ENCODE data around the gene FGD5.

Gene FGD5

GRCh38 chr3:14783480-14784086, 35.2 kb upstream of the FGD5 start:
- TF ChIP-seq, protein P1, sequence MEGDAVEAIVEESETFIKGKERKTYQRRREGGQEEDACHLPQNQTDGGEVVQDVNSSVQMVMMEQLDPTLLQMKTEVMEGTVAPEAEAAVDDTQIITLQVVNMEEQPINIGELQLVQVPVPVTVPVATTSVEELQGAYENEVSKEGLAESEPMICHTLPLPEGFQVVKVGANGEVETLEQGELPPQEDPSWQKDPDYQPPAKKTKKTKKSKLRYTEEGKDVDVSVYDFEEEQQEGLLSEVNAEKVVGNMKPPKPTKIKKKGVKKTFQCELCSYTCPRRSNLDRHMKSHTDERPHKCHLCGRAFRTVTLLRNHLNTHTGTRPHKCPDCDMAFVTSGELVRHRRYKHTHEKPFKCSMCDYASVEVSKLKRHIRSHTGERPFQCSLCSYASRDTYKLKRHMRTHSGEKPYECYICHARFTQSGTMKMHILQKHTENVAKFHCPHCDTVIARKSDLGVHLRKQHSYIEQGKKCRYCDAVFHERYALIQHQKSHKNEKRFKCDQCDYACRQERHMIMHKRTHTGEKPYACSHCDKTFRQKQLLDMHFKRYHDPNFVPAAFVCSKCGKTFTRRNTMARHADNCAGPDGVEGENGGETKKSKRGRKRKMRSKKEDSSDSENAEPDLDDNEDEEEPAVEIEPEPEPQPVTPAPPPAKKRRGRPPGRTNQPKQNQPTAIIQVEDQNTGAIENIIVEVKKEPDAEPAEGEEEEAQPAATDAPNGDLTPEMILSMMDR (IDR thresholded peaks at IDR 0.05; ENCODE audit: borderline replicate concordance, control extremely low read depth, extremely low read depth, insufficient read depth, missing control alignments): no peak
- in situ Hi-C loops (cut with MboI; ENCODE audit: low sequenced_read_pairs, unreplicated experiment): loop anchor here (10.0 kb wide), 1 partner anchor 109 kb away; the partner anchor contains the start of gene C3orf20
- no peak for DNase-seq (ENCODE audit: low spot score)

DNA sequence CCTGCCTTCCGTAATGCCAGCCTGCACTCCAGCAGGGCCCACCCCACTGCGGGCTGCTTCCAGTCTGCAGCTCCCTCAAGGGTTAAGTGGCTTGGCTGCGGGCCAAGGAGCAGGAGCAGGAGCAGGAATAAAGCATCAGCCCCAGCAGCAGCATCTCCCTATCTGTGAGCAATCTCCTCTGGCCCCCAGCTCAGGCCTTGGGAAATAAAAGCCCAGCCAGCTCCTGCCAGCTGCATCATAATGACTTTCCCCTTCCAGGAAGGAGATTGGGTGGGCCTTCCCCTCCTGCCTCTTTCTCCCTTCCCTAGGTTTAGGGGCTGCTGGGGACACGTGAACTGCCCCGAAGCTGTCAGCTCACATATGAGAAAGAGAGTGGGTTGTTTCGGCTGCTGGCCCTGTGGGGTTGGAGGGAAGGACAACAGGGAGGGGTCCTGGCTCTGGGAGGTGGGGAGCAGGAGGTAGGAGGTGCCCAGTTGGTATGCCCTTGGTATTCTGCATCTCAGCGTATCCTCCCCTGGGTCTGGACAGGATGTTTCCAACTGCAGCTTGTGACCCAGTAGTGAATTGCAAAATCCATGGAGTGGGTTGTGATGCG, 34.6 kb upstream of the FGD5 start:
- no peak for DNase-seq (ENCODE audit: low spot score)
- TF ChIP-seq, protein P1 (IDR thresholded peaks at IDR 0.05; ENCODE audit: borderline replicate concordance, control extremely low read depth, extremely low read depth, insufficient read depth, missing control alignments): no peak
- in situ Hi-C loops (cut with MboI; ENCODE audit: low sequenced_read_pairs, unreplicated experiment): loop anchor here (10.0 kb wide), 1 partner anchor 109 kb away; the partner anchor contains the start of gene C3orf20

- in situ Hi-C loops (cut with MboI; ENCODE audit: low sequenced_read_pairs, unreplicated experiment): loop anchor here (10.0 kb wide), 1 partner anchor 111 kb away; the partner anchor contains the start of gene C3orf20
- TF ChIP-seq, protein P1 (IDR thresholded peaks at IDR 0.05; ENCODE audit: borderline replicate concordance, control extremely low read depth, extremely low read depth, insufficient read depth, missing control alignments): no peak
- no peak for DNase-seq (ENCODE audit: low spot score)
Observed at GRCh38 chr3:14785207-14786155, 33.3 kb upstream of the FGD5 start.

DNA sequence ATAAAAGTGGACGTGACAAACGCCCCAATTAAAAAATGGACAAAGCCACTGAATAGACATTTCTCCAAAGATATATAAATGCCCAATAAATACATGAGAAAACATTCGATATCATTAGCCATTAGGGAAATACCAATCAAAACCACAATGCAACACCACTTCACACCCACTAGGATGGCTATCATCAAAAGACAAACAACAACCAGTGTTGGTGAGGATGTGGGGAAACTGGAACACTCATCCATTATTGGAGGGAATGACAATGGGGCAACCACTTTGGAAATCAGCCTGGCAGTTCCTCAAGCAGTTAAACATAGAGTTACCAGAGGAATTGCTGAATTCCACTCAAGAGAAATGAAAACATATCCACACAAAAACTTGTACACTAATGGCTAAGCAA, 32.4 kb upstream of the FGD5 start:
- DNase-seq (ENCODE audit: low spot score): no peak
- in situ Hi-C loops (cut with MboI; ENCODE audit: low sequenced_read_pairs, unreplicated experiment): loop anchor here (10.0 kb wide), 1 partner anchor 112 kb away; the partner anchor contains the start of gene C3orf20
- TF ChIP-seq, protein P1 (IDR thresholded peaks at IDR 0.05; ENCODE audit: borderline replicate concordance, control extremely low read depth, extremely low read depth, insufficient read depth, missing control alignments): no peak

- no peak for DNase-seq (ENCODE audit: low spot score)
- in situ Hi-C loops (cut with MboI; ENCODE audit: low sequenced_read_pairs, unreplicated experiment): loop anchor here (10.0 kb wide), 1 partner anchor 113 kb away; the partner anchor contains the start of gene C3orf20
- TF ChIP-seq, protein P1 (IDR thresholded peaks at IDR 0.05; ENCODE audit: borderline replicate concordance, control extremely low read depth, extremely low read depth, insufficient read depth, missing control alignments): no peak
Observed at GRCh38 chr3:14787630-14788029, 31.1 kb upstream of the FGD5 start.

DNA sequence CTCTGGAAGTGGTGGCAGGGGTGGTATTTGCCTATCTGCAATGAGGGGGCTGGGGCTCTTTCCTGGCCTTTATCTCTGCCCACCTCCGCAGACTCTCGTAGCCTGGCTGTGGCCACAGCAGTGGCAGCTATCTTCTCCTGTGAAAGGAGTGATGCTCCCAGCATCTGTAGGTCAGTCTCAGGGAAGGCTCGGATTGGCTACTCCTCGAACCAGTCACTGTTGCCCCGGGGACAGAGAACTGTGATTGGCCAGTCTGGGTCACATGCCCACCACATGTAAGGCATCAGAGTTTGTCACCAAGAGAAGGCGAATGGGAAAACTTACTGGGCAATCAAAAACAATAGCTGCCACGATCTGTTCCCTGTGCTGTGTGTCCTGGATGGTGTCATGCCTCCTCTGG, 30.1 kb upstream of the FGD5 start:
- DNase-seq (ENCODE audit: low spot score): no peak
- in situ Hi-C loops (cut with MboI; ENCODE audit: low sequenced_read_pairs, unreplicated experiment): loop anchor here (10.0 kb wide), 1 partner anchor 114 kb away; the partner anchor contains the start of gene C3orf20
- TF ChIP-seq, protein P1 (IDR thresholded peaks at IDR 0.05; ENCODE audit: borderline replicate concordance, control extremely low read depth, extremely low read depth, insufficient read depth, missing control alignments): no peak
